ENCODE results near the gene IFIT5.
"Not testable (repeated sequence)": the region's sequence is repeated elsewhere in the genome, so short reads cannot be mapped to it uniquely, and the experiment has no call there.

The IFIT5 gene, protein sequence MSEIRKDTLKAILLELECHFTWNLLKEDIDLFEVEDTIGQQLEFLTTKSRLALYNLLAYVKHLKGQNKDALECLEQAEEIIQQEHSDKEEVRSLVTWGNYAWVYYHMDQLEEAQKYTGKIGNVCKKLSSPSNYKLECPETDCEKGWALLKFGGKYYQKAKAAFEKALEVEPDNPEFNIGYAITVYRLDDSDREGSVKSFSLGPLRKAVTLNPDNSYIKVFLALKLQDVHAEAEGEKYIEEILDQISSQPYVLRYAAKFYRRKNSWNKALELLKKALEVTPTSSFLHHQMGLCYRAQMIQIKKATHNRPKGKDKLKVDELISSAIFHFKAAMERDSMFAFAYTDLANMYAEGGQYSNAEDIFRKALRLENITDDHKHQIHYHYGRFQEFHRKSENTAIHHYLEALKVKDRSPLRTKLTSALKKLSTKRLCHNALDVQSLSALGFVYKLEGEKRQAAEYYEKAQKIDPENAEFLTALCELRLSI

DNA sequence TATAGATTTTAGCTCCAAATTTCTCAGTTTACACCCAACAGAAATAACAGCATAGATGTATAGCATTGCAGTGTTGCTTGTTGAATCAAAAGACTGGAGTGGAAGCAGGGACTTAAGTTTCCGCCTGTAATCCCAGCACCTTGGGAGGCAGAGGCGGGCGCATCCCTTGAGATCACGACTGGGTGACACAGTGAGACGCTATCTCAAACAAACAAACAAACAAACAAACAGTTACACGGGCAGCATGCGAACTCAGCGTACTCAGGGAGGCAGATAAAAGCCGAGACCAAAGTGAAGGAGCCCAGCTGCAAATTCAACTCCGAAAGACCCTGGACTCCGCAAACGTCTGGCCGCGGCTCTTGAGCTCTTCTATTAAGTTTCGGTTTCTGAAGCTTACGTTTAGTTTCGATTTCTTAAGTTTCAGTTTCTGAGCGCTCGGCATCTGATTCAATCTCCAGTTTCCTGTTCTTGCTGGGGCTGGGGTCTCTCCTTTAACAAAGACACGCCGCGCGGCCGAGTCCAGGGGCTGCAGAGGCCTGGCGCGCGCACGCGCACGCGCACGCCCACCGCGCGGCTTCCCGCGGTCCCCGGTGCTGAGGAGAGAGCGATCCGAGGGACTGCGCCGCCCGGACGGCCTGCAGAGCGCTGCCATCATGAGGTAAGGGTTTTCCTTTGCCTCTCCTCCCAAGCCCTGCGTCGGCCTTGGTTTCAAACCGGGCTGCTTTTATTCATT lies at the start of gene IFIT5:
TSS of gene IFIT5 (plus strand) at position 423 of the 733 bp plus-strand sequence. CDS start at position 654, 231 bp downstream.
- peak; percentile 83 for DNase-seq

DNA sequence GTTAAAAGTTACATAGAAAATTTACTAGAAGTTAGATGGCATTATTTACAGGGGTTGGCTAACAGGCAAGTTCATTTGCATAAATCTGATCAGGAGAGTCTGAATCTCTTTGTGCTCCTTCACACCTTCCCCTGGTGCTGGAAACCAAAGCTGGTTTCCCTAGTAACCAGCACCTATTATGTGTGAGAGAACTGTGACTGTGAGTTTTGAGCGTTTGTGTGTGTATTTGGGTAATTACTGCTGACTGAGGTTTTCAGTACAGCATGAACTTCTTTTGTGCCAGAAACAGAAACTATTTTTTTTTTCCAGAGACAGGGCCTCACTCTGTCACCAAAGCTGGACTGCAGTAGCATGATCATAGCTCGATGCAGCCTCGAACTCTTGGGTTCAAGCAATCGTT lies 46.8 kb upstream of the IFIT5 start:
- DNase-seq, result no peak

DNA sequence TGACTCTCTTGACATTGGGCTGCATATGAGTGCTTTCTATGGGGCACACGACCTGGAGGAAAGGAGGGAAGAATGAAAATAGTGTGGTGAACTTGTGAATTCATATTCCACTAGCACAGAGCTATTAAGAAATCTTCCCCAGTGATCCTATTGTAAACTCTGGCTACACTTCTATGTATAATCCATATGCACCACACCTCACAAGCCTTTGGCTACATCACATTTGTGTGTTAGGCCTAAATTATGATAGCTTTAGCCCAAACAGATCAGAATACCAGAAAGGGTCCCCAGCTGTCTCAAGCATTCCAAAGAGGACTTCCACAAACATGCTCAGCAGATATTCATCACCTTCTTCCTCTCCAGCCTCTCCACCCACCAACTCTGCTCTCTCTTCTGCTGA lies 46.2 kb upstream of the IFIT5 start:
- no peak for DNase-seq

DNA sequence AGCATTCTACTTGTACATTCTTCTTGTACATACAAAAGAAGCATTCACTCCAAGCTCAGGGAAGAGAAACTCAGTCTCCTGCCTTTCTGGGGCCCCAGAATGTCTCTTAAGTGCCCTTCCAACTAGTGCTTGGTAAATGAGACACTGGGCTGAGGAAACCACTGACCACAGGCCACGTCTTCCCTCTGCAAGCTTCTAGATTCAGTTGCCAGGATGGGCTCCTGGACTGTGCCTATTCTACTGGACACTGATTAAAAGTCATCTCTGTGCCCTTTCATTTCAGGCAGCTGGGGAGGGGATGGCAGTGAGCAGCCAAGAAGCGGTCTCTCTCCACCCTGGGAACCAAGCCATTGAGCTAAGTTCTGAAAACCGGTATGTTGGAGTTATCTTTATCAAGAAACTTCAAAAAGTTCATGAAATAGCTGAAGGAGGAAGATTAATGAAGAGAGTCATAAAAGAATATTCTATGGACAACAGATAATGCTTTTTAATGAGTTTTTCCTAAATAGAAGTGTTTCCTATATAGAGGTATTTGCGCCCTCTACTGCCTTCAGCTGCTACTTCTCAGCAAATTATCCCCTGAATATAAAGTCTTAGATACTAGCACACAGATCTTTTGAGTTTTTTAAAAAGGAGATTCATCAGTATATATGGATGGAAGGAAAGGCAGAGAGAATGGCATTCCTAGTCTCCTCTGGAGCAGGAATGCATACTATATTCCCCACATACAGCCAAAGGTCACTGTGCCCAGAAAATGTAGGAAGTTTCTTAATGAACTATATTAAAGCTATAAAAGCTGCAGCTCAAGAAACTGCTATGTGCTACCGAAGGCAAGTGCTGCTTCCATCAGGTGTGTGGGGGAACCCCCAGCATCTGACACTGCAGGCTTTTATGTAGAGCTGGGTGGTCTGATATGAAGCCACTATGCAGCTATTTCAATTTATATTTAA lies 44.9 kb upstream of the IFIT5 start:
- DNase-seq, result peak; percentile 1

DNA sequence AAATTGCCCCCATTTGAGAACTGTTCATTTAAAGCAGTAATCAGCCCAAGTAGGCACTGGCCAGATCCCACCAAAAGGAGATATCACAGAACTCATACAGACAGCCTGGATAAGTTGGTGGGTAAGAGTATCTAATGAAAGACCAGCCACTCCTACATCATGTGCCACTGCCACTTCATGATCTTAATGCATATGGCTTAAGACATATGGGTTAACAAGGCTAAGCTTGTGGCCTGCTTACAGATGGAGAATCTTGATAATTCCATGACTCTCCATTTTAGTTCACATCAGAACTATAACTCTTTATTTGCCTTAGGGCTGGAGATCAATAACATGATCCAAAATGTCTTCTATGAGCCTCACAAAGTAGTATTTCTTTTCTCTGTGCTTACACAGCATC lies 43.3 kb upstream of the IFIT5 start:
- no peak for DNase-seq

DNA sequence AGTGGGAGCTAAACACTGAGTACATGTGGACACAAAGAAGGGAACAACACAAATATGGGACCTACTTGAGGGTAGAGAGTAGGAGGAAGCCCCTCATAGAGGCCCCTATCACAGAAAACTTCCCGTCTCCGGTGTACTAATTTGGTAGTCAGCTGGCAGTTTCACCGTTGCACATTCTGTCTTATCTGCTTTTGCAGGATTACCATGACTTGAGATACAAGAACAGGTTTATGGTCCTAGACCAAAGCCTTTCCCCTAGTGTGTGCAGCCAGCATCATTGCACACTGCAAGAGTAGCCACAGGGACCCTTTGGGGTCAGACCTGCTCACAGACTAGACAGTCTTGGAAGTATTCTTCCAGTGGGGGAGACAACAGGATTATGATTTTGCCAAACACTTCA lies 42.4 kb upstream of the IFIT5 start:
- no peak for DNase-seq

DNA sequence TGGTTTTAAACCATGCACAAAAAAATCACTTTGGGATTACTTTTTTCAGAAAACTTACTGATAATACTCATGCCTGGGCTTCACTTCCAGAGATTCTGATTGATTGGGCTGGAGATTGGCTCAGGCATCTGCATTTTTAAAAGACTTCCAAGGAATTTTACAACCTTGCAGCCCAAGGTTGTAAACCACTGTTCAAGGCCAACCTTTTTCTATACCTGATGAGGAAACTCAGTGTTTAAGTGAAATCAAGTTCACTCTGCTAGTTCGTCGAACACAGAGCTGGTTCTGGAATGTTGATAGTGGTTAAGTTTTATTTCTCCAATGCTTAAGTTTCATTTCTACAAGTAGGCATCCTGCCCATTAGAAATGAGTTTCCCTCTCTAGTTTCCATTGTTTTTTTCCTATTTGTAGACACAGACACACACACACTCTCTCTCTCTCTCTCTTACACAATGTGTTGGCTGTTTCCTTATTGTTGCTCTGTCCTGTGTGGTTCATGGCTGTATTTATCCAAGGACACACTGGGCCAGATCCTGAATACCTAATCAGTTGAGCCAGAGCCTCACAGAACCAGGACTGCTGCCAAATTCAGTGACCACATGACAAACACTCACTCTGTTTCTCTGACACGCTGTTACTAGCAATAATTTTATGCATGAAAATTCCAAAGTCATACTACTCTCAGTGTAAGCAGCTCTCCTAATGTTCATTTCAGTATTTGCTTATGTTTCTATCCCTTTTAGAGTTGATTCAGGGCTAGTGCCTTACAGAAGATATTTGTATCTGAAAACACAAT lies 40.3 kb upstream of the IFIT5 start:
- DNase-seq, result peak; percentile 25

DNA sequence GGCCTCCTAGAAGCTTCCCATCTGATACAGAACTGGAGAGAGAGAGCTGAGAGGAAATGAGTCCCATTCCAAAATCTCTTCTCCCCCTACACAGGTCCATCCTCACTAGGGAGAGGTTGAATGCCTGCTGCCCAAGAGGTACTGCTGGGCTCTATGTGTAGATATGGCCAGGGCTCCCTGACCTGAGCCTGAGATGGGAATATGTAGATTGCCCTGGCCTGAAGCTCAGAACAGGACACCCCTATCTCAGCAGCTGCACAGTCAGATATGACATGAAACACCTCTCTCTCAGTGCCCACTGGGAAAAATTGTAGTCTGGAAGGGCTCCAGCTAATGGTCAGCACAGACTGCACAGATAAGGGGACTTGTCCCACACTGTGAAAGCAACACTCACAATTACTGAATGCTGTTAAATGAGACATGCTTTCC lies 39.6 kb upstream of the IFIT5 start:
- no peak for DNase-seq

DNA sequence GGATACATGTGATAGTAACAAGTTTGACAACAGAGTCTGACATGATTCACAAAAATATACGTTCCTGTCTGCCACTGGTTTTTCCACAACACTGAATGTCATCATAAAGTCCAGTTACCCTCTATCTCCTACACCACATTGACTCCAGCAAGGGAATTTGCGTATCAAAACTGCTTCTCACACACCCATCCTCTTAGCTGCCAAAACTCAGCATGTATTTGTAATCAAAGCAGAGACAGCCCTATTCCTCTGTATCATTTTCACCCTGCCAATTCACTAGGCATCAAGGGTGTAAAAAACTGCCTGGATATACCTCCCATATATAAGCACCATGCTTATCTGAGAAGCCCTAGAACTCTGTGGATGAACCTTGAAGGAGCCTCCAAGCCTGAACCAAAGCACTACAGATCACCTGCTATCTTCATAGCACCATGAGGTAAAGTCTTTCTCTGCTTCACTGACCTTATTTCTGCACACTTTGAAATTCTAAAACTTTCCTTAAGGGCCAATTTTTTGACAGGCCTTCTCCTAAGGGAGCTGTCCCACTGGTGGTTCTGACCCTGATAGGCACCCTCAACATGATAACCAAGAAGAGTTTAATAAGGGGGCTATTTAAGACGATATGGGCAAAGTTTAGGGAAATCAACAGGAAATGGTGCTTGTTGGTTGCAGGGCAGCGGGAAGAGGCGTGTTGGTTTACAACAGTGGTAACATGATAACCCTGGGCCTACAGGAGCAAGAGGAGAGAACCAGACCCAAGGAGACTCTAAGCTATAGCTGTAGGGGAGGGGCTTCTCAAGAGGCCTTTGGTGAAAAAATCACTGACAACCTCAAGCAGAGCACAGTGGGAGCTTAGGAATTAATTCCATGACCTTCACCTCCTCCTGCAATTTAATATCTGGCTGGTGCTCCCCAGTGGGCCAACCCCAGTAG lies 36.4 kb upstream of the IFIT5 start, which contains the start of gene IFIT1B:
TSS of gene IFIT1B (plus strand) at position 352 of the 933 bp plus-strand sequence. CDS start at position 432, 80 bp downstream.
- DNase-seq, result peak; percentile 25

DNA sequence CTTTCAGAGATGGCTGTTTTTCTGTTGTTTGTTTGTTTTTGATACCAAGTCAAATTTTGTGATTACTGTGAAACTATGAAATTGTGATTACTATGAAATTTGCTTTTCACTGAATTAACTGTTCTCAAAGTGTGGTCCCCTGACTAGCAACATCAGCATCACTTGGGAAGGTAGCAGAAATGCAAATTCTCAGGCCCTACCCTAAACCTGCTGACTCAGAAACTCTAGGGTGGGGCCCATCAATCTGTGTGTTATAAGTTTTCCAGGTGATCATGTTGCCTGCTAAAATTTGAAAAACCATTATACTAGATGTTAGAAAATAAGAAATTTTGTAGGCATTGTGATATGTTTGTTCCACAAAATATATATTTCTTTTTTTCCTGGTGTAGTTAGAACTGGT lies 35.3 kb upstream of the IFIT5 start:
- DNase-seq, result no peak

DNA sequence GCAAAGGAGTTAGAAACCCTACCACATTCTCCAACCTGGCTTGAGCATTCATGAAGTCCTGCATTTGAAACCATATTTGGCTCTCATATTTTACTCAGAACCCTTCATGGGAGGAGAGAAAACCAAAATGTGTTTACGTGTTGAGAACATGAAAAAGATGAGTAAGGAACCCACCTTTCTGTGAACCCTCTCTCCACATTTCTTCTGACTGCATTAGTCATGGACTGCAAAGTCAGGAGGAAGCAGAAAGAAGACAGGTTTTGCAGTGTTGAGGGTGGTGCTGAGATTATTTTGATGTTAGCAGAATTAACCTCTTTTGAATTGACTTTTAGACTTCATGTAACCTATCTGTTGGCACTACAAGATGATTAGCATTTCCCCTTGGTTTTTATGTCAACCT lies 31.6 kb upstream of the IFIT5 start:
- DNase-seq, result no peak

DNA sequence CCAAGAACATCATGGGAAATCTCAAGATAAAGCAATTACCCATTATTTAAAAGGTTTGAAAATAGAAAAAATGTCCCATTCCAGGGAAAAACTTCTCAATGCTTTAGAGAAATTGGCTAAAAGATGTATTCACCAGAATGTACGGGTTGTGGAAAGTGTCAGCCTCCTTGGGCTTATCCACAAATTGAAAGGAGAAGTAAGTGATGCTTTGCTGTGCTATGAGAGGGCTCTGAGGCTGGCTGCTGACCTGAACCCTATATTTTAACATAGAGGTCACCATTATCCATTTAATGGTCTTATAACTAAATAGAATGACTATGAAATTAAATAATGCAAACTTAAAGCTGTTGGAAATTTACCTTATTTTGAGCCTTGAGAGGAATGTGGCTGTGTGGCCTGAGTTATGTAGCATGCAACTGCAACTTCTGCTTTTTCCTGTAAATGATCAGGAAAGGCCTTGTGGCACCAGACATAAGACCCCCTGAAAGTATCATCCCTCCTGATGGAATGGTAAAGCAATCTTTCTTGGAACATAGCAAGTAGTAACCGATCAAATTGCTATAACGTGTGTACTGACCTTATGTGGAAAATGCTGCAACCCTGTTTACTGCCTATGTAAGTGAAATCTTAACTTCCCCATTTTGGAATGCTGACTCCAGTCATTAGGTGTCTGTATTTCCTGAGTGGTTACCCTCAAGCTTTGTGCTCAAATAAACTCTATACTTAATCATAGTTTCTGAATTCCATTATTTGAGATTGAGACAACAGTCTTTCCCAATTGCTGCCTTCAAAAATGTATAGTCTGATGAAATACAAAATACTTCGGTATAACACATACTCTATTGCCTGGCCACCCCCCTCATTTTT lies 29.7 kb upstream of the IFIT5 start:
- no peak for DNase-seq

DNA sequence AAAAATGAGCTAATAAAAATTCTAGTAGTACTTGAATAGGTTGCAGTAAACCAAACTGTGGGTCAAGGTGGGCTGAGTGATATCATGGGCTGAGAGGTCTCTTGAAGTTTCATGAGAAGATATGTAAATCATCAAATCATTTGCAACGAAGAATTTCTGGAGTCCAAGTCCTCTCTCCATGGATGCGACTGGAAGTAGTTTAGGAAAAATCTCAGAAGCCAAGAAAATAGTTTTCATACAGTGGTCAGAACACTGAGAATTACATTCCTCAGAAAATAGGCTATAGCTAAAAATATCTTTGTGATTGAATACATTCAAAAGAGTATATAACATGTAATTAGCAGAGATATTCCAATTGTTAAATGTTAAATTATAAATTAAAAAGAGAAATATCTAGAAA lies 25.6 kb upstream of the IFIT5 start:
- no peak for DNase-seq

DNA sequence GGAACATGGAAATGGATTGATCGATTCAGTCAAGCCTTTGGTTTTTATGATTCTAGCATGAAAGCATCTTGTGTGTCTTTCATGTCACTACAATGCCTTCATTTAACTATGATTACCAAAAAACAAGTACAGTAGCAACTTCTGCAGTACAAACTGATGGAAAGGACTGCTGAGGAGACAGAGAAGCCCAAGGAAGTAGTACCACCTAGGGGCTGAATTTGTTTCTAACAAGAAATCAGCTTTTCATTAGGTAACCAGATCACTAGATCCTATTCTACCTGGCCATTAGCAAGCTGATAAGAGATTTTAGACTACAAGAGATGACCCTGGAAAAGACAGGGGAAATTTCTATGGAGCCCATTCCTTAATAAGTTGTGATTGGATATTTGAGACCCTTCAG lies 25.1 kb upstream of the IFIT5 start:
- peak; percentile 3 for DNase-seq

DNA sequence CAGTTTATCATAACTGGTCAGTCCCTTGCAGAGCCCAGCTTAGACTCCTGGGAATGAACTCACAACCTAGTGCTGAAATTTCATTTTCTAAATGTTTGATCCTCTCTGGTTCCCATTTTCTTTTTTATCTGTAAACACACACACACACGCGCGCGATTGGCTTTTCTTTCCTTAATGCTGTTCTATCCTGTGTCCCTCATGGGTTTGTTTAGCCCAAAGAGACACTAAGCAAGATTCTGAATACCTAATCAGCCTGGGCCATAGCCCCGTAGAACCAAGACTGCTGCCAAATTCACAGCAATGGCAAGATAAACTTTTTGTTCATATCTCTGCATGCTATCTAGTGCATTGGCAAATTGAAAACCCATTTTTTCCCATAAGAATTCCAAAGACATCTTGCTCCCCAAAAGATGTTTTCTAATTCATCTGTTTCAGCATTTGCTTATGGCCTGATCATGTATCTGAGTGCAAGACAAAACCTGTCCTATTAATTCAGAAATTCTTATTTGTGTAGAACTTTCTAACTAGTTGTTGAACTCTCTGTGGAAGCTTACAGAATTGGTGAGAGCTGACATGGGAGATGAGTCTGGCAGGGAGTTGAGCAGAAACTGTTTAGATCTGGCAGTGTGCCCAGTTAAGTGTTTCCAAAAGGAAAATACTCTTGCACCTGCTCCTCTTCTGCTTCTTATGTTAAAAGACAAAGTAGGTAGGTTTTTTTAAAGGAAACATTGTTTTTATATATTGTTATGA lies 23.7 kb upstream of the IFIT5 start:
- peak; percentile 53 for DNase-seq

DNA sequence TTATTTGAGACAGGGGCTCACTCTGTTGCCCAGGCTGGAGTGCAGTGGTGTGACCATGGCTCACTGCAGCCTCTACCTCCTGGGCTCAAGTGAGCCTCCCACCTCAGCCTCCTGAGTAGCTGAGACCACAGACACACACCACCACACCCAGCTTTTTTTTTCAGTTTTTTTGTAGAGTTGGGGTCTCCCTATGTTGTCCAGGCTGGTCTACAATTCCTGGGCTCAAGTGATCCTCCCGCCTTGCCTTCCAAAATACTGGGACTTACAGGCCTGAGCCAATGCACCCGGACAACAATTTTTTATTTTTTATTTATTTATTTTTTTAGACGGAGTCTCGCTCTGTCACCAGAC lies 23.2 kb upstream of the IFIT5 start:
- DNase-seq, result not testable (repeated sequence)

DNA sequence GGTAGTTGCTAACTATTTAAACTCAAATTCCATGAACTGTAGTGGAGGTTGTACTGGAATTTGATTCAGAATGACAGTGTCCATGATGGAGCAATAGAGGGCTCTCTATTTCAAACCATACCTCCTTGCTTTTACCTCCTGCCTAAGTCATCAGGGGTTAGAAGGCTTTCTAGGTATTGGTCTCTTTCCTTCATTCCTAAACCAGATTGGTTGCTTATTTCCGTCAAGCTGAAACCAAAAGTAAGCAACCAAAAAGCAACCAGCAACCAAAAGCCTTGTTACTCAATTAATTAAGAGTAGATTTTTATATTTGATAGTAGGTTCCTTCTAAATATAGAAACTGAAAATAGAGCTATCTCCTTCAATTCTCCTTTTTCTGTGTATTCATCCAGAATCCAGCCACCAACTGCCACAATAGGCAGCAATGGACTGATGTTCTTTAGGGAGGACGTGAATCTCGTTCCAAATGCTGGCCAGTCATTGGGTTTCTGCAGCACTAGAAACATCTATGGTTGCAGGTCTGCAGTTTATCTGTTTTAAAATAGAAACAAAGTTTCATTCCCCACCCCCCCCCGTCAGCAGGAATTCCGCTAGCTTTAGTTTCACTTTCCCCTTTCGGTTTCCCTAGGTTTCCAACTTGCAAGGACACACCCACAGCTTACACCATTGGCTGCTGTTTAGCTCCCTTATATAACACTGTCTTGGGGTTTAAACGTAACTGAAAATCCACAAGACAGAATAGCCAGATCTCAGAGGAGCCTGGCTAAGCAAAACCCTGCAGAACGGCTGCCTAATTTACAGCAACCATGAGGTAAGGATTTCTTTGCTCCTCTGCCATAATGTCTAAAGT lies 22.2 kb upstream of the IFIT5 start, which contains the start of gene IFIT1:
TSS of gene IFIT1 (plus strand) at position 717 of the 850 bp plus-strand sequence. CDS start at position 807, 90 bp downstream.
- peak; percentile 38 for DNase-seq

DNA sequence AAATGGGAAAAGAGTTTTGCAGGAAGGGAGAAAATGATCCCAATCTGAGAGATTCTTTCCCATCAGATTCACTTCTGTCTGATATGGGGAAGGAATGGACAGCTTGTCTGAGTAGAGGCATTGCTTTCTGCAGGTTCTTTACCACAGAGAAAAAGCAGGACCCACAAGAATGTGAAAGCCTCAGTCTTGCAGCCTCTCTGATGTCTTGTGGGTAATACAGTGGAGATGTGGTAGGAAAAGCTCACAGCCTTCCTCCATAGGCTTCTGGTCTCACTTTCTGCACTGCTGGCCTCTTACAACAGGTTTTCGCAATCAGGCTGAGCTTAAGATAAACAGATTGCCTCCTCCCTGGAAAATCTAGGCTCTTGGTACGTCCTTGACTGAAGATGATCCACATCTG lies 21.4 kb upstream of the IFIT5 start:
- peak; percentile 6 for DNase-seq

Data from NCI-H510A treated with DMSO at 0.1 percent for 48 hours (cell line).